Measurements from ENCODE around the gene VTI1B. TPM values are rescaled to one million over a fixed set of nuclear protein-coding genes. Genes with fewer than 3 reads are reported as not detected.
"Not testable (repeated sequence)": the region's sequence is repeated elsewhere in the genome, so short reads cannot be mapped to it uniquely, and the experiment has no call there.

The VTI1B gene
- total RNA-seq, 2 experiments from 2014 or later: 69.9 to 74.6 TPM

DNA sequence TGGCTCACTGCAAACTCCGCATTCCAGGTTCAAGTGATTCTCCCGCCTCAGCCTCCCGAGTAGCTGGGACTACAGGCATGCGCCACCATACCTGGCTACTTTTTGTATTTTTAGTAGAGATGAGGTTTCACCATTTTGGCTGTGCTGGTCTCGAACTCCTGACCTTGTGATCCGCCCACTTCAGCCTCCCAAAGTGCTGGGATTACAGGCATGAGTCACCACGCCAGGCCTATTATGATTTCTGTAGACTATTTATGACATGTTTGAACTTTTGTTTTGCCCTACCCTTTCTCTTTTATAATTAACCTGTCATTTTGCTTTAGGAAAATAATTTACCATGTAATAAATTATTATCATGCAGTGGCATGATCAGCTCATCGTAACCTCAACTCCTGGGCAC, 27.1 kb upstream of the VTI1B start, which contains the start of gene RDH12:
TSS of gene RDH12 (plus strand) at position 395 of the 400 bp plus-strand sequence. CDS start 20,757 bp downstream, outside the sequence.
- not testable (repeated sequence) for ATAC-seq (ENCODE audit: low read depth); H3K36me3 Mint-ChIP-seq; H3K27ac Mint-ChIP-seq; H3K4me3 Mint-ChIP-seq; DNase-seq; H3K27me3 Mint-ChIP-seq; H3K4me1 Mint-ChIP-seq; H3K9me3 Mint-ChIP-seq
- POLR2A ChIA-PET: interaction anchor here (0.9 kb wide), 1 partner anchor 10 kb away, joined by 3 read pairs; no protein-coding TSS in a partner anchor

DNA sequence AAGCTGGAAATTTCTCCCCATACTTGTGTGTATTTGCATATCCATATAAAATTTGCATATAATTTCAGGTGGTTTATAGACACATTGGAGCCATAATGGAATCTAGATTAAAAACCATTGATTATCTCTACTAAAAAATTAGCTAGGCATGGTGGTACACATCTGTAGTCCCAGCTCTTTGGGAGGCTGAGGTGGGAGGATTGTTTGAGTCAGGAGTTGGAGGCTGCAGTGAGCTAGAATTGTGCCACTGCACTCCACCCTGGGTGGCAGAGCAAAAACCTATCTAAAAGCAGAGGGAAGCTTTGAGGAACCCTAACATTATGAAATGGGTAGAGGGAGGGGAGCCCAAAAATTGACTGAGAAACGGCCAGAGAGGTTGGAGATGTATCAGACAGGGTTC, 23.7 kb upstream of the VTI1B start:
- no peaks in the 10 kb centered on the region for H3K36me3 Mint-ChIP-seq
- no peaks in the 10 kb centered on the region for H3K9me3 Mint-ChIP-seq
- no peak overlapping the region for H3K4me3 Mint-ChIP-seq
- no peak for ATAC-seq (ENCODE audit: low read depth)
- POLR2A ChIA-PET: no interaction called here
- no peaks in the 10 kb centered on the region for H3K27me3 Mint-ChIP-seq
- no peak for DNase-seq
- H3K4me1 Mint-ChIP-seq: peaks cover 13% of the 10 kb centered on the region
- no peak overlapping the region for H3K27ac Mint-ChIP-seq

DNA sequence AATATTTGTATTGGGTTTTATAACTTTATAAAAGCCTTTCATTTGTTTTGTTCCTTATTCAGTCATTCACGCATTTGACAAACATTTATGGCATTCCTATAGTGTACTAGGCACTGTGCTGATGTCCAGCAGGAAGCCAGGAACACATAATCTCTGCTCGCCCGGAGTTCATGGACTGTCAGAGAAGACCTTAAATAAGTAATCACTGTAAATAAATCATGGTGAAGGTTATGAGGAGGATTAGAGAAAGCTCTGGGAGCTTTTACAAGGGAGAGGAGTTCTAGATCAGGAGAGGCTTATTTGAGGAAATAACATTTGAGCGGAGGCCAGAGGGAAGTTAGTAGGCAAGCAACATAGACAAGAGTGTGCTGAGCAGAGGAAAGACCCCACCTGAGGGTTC, 22.6 kb upstream of the VTI1B start:
- no peaks in the 10 kb centered on the region for H3K9me3 Mint-ChIP-seq
- no peaks in the 10 kb centered on the region for H3K27me3 Mint-ChIP-seq
- H3K4me1 Mint-ChIP-seq: peaks cover 17% of the 10 kb centered on the region
- peaks cover 4% of the 10 kb centered on the region for H3K36me3 Mint-ChIP-seq
- POLR2A ChIA-PET: no interaction called here
- ATAC-seq (ENCODE audit: low read depth): no peak
- DNase-seq: no peak
- no peak overlapping the region for H3K27ac Mint-ChIP-seq
- no peak overlapping the region for H3K4me3 Mint-ChIP-seq

DNA sequence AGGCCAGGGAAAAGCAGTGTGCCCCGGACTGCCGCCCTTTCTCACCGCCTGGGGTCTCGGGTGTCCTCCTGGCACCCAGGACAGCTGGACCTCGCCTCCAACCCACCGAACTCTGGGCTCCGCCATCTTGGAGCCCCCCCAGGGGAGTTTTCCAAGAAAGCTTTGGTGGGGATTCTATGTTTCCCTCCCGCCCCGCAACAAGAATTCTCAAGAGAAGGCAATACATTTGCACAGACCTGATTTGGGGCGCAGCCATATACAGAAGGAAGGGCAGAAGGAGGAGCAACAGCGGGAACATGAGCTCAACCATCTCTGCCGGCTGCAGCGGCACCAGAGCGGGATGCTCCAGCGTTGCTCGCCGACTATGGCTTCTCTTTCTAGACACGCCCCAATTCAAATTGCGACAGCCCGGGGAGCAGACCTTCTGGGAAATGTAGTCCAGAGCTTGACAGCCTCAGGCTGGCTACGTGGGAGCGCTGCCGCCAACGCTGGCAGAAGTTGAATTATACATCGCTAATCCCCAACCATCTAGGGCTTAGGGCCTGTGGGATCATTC, 21.0 kb upstream of the VTI1B start, which contains the start of gene RDH11:
TSS of gene RDH11 (minus strand) at position 371 of the 556 bp plus-strand sequence. CDS start at position 310, 61 bp downstream.
- peak; percentile 78 for DNase-seq
- Mint-ChIP-seq H3K4me3 (peak within 1 kb of the TSS; percentile 99), H3K4me1 (peaks cover 19% of the 10 kb centered on the region), H3K9me3 (no peaks in the 10 kb centered on the region), H3K36me3 (peaks cover 10% of the 10 kb centered on the region), H3K27me3 (no peaks in the 10 kb centered on the region), H3K27ac (peak within 1 kb of the TSS; percentile 99)
- POLR2A ChIA-PET: interaction anchor here (0.8 to 2.2 kb wide), 10 partner anchors 9 to 336 kb away, joined by 3 to 14 read pairs (median 6); partner anchors contain the start of genes ATP6V1D, EIF2S1, PIGH and RAD51B
- peak; percentile 87 for ATAC-seq (ENCODE audit: low read depth)

DNA sequence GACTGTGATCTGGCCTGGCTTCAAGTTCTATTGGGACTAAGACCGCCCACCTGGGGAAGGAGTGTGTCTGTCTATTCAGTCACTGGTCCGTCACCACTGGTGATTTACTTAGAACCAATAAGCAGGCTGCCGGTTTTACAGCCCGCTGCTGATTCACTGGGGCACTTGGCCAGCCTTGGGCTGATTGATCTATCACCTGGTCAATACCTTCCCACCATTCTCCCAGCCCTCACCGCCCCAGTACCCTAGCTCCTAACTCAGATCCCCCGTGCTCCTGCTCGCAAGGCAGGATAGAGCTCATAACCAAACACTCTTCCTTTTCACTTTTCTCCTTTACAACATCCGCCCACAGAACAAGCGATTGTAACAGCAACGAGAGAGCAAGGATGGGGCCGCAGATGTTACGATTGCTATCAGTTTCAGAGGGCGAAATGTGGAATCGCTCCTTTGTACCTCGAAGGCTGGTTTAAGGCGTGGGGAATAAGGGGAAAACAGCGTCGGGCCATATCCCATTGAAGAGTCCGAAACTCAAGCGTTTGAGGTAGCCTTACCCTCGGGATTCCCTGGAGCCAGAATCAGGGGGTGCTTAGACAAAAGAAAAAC, 20.5 kb upstream of the VTI1B start:
- peaks cover 22% of the 10 kb centered on the region for H3K4me1 Mint-ChIP-seq
- H3K9me3 Mint-ChIP-seq: no peaks in the 10 kb centered on the region
- H3K27me3 Mint-ChIP-seq: no peaks in the 10 kb centered on the region
- H3K27ac Mint-ChIP-seq: peak overlapping the region; percentile 99
- peak overlapping the region; percentile 99 for H3K4me3 Mint-ChIP-seq
- peak; percentile 70 for DNase-seq
- peaks cover 14% of the 10 kb centered on the region for H3K36me3 Mint-ChIP-seq
- peak; percentile 86 for ATAC-seq (ENCODE audit: low read depth)
- POLR2A ChIA-PET: interaction anchor here (1.0 to 2.2 kb wide), 9 partner anchors 10 to 335 kb away, joined by 3 to 14 read pairs (median 6); partner anchors contain the start of genes ATP6V1D, EIF2S1, PIGH and RAD51B

DNA sequence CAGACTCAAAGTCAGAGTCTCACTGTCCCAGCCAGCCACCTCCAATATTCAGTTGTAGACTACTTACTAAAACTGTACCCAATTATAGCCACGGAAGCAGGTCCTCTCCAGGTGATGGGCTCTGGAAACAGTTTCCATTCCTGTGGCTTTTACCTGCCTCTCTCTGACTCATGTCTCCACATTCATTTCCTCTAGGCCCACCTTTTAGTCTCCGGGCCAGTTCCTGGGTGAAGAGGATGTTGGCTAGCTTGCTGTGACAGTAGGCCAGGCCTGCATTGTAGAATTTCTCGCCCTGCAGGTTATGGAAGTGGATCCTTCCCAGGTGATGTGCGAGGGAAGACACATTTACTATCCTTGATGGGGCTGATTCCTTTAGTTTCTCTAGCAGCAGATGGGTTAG, 15.6 kb upstream of the VTI1B start:
- peaks cover 52% of the 10 kb centered on the region for H3K36me3 Mint-ChIP-seq
- DNase-seq (no peak), ATAC-seq (ENCODE audit: low read depth) (no peak)
- POLR2A ChIA-PET: no interaction called here
- H3K27me3 Mint-ChIP-seq: no peaks in the 10 kb centered on the region
- peaks cover 21% of the 10 kb centered on the region for H3K4me1 Mint-ChIP-seq
- H3K4me3 Mint-ChIP-seq: no peak overlapping the region
- H3K27ac Mint-ChIP-seq: no peak overlapping the region
- H3K9me3 Mint-ChIP-seq: no peaks in the 10 kb centered on the region

DNA sequence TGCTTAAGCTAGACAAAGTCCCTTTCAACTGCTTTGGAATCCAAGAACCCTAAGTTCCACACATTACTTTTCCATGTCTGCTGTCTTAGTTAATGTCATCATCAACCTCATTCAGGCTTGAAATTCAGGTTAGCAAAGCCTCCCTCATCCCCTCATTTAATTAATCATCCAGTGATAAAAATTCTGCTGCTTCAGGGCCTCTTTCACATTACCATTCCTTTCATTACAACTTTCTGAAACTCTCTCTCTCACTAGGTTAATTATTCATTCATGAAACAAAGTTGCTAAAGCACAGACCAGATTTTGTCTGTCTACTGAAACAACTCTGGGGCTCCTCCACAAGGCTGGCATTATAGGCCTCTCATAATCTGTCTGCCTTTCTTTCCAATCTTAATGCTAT, 9.4 kb upstream of the VTI1B start:
- H3K36me3 Mint-ChIP-seq: peaks cover 58% of the 10 kb centered on the region
- H3K9me3 Mint-ChIP-seq: no peaks in the 10 kb centered on the region
- no peaks in the 10 kb centered on the region for H3K27me3 Mint-ChIP-seq
- H3K27ac Mint-ChIP-seq: no peak overlapping the region
- no peak overlapping the region for H3K4me3 Mint-ChIP-seq
- POLR2A ChIA-PET: no interaction called here
- DNase-seq: no peak
- no peak for ATAC-seq (ENCODE audit: low read depth)
- peaks cover 19% of the 10 kb centered on the region for H3K4me1 Mint-ChIP-seq

DNA sequence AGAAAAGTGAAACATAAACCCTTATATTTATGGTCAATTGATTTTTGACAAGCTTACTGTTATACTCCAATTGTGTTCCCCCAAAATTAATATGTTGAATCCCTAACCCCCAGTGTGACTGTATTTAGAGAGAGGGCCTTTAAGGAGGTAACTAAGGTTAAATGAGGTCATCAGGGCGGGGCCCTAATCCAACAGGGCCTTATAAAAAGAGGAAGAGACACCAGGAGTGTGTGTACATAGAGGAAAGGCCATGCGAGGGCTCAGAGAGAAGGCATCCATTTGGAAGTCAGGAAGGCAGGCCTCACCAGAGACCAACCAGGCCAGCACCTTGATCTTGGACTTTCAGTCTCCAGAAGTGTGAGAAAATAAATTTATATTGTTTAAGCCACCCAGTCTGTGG, 6.5 kb upstream of the VTI1B start:
- POLR2A ChIA-PET: interaction anchor here (1.7 kb wide), 1 partner anchor 15 kb away, joined by 6 read pairs; the partner anchor contains the start of gene RDH11
- Mint-ChIP-seq H3K4me3 (no peak overlapping the region), H3K9me3 (no peaks in the 10 kb centered on the region), H3K36me3 (peaks cover 40% of the 10 kb centered on the region), H3K27ac (peak overlapping the region; percentile 39), H3K27me3 (no peaks in the 10 kb centered on the region), H3K4me1 (peaks cover 21% of the 10 kb centered on the region)
- DNase-seq (no peak), ATAC-seq (ENCODE audit: low read depth) (no peak)

DNA sequence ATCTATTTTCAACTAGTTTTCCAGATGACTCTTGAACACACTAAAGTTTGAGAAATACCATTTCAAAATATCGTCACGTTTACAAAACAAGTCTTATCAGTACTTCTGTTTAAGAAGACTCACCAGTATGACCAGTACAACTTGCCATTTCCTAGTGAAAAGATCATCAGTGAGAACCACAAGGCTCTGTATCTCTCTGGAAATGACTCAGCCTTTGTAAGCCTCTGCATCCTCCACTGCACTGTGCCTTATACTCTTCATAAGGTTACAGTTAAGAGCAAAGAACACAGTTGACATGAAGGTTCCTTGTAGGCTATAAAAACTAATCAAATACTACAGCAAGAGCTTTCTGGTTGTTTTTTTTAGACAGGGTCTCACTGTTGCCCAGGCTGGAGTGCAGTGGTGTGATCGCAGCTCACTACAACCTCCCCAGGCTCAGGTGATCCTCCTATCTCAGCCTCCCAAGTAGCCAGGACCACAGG, 5.7 kb upstream of the VTI1B start:
- no peak overlapping the region for H3K4me3 Mint-ChIP-seq
- peak; percentile 97 for ATAC-seq (ENCODE audit: low read depth)
- H3K27ac Mint-ChIP-seq: peak overlapping the region; percentile 15
- no peaks in the 10 kb centered on the region for H3K9me3 Mint-ChIP-seq
- POLR2A ChIA-PET: interaction anchor here (1.7 kb wide), 1 partner anchor 15 kb away, joined by 6 read pairs; the partner anchor contains the start of gene RDH11
- H3K4me1 Mint-ChIP-seq: peaks cover 25% of the 10 kb centered on the region
- H3K27me3 Mint-ChIP-seq: no peaks in the 10 kb centered on the region
- no peak for DNase-seq
- peaks cover 33% of the 10 kb centered on the region for H3K36me3 Mint-ChIP-seq

DNA sequence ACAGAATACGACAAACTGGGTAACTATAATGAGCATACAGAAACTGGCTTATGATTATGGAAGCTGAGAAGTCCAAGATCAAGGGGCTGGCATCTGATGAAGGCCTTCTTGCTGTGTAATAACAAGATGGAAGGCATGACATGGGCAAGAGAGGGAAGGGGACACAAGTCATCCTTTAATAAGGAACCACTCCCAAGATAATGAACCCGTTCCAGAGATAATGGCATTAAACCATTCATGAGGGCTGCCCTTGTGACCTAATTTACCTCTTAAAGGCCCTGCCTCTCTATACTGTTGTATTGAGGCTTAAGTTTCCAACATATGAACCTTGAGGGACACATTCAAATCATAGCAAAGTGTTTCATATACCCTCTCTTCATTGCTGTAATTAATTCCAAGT, 4.6 kb upstream of the VTI1B start:
- DNase-seq (no peak), ATAC-seq (ENCODE audit: low read depth) (no peak)
- Mint-ChIP-seq H3K9me3 (no peaks in the 10 kb centered on the region), H3K36me3 (peaks cover 26% of the 10 kb centered on the region), H3K27me3 (no peaks in the 10 kb centered on the region), H3K4me3 (no peak overlapping the region), H3K27ac (no peak overlapping the region), H3K4me1 (peaks cover 22% of the 10 kb centered on the region)
- POLR2A ChIA-PET: no interaction called here

DNA sequence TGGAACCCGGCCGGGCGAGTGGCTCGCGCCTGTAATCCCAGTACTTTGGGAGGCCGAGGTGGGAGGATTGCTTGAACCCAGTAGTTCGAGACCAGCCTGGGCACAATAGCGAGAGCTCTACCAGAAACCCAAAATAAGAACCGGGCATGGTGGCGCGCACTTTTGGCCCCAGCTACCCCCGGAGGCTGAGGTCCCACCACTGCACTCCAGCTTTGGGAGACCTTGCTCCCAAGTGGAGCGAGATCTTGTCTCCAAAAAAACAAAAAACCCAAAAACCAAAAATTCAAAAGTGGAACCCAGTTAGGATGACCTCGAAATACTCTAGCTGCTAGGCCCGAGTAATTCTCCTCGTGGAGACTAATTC, 769 bp upstream of the VTI1B start:
- Mint-ChIP-seq H3K27ac (peak overlapping the region; percentile 87), H3K4me1 (peaks cover 20% of the 10 kb centered on the region), H3K4me3 (peak overlapping the region; percentile 87), H3K27me3 (no peaks in the 10 kb centered on the region), H3K9me3 (no peaks in the 10 kb centered on the region), H3K36me3 (peaks cover 4% of the 10 kb centered on the region)
- no peak for ATAC-seq (ENCODE audit: low read depth)
- POLR2A ChIA-PET: interaction anchor here (0.6 to 1.9 kb wide), 5 partner anchors 12 to 32 kb away, joined by 3 to 14 read pairs (median 5); partner anchors contain the start of gene RDH11
- no peak for DNase-seq

DNA sequence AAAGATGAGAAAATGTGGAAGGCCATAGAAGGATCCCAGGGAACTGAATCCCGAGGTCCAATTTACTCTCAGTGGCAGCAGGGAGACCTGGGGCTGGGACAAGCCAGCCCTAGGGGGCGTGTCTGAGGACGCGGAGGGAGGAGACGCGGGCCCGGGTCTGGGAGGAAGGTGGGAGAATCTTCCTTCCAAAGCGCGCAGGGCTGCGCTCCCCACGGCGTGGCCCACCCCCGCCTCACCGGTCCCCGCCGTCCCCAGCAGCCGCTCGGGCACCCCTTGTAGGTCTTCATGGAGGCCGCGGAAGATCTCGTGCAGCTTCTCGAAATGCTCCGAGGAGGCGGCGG, 323 bp downstream of the VTI1B start:
- H3K27ac Mint-ChIP-seq: peak overlapping the region; percentile 78
- H3K27me3 Mint-ChIP-seq: no peaks in the 10 kb centered on the region
- no peaks in the 10 kb centered on the region for H3K9me3 Mint-ChIP-seq
- peaks cover 19% of the 10 kb centered on the region for H3K4me1 Mint-ChIP-seq
- H3K36me3 Mint-ChIP-seq: peaks cover 4% of the 10 kb centered on the region
- DNase-seq (peak; percentile 68), ATAC-seq (ENCODE audit: low read depth) (peak; percentile 49)
- POLR2A ChIA-PET: interaction anchor here (0.9 to 1.9 kb wide), 3 partner anchors 12 to 54 kb away, joined by 3 to 14 read pairs (median 4); partner anchors contain the start of gene RDH11
- peak overlapping the region; percentile 87 for H3K4me3 Mint-ChIP-seq

DNA sequence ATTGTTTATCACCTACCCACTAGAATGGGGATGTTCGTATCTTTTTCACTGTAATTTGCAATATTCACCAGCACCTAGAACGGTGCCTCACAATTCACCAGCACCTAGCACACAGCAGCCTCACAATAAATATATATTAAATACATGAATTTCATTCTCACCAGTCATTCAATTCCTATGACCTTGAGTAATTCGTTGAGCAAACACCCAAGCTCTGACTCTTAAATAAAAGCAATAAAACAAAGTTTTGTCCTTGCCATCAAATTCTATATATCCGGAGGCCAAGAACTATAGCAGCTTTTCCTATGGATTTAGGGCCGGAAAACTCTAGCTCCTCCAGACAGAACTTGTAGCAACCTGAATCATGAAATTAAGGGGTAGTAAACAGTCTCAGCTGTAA, 981 bp downstream of the VTI1B start:
- ATAC-seq (ENCODE audit: low read depth): no peak
- POLR2A ChIA-PET: interaction anchor here (0.9 to 1.4 kb wide), 2 partner anchors 12 to 53 kb away, joined by 3 to 4 read pairs; no protein-coding TSS in a partner anchor
- no peak overlapping the region for H3K27ac Mint-ChIP-seq
- H3K4me1 Mint-ChIP-seq: peaks cover 22% of the 10 kb centered on the region
- peak overlapping the region; percentile 87 for H3K4me3 Mint-ChIP-seq
- H3K36me3 Mint-ChIP-seq: peaks cover 4% of the 10 kb centered on the region
- no peaks in the 10 kb centered on the region for H3K9me3 Mint-ChIP-seq
- H3K27me3 Mint-ChIP-seq: no peaks in the 10 kb centered on the region
- DNase-seq: no peak
